ENCODE results near the gene KCTD13. TPM values are rescaled to one million over a fixed set of nuclear protein-coding genes. Genes with fewer than 3 reads are reported as not detected.

The KCTD13 gene
- total and polyA plus RNA-seq, 10 of the 15 experiments (the other 5 are each of a cell fraction or from before 2014, with no cell fraction given): 3.3 to 29.2 (median 12.5) TPM

DNA sequence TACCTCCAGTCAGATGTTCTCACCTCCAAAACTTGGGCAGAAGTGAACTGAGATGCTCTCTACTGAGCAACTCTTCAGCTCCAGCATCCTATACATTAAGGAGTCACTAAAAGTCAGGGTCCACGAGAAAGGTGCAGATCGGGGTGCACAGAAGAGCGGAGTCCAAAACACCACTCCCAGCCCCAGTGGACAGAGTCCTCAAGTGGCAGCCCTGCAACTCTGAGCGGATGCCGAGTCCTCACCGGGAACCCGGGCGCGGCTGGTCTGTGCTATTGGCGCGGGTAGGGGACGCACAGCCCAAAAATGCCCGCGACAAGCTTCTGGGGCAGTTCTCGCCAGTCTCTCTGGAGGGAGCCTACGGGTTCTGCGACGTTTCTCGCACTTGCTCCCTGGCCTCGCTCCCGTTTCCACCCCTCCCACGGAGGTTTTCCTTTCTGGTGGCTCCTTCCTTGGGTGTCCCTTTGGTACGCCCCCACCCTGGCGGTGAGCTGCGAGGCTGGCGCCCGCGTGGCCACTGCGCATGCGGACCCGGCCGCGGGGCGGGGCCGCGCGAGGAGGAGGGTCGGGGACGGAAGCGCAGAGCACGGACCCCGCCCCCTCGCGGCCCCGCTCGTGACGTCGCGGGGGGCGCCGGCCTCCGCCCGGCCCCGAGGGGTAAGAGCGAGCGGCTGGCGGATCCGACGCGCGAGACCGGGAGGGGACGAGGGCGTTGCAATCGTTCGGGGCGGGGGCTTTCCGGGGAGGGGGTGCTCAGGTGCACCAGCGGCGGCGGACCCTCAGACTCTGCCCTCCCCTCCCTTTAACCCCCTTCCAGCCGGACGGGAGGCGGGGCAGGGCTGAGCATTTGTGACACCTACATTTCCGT is 35.7 kb upstream of the KCTD13 start, which contains the start of gene TMEM219 (continued):
- TF ChIP-seq HDGF (IDR thresholded peaks at IDR 0.05) (0 out of 2 replicates have a peak, but pooled peaks have one; percentile 14), RFX5 (IDR thresholded peaks at IDR 0.05; ENCODE audit: low read depth, low read length) (no peak), RELA (IDR thresholded peaks at IDR 0.05; ENCODE audit: borderline replicate concordance, partially characterized antibody) (peak; percentile 10), RCOR1 (conservative IDR thresholded peaks at IDR 0.05; ENCODE audit: low read depth, low read length) (no peak), ZNF24 (IDR thresholded peaks at IDR 0.05) (no peak), SMC3 (IDR thresholded peaks at IDR 0.05; ENCODE audit: borderline replicate concordance, low read length) (no peak), KLF5 (IDR thresholded peaks at IDR 0.05; ENCODE audit: partially characterized antibody) (peak; percentile 98), CHD2 (IDR thresholded peaks at IDR 0.05; ENCODE audit: borderline replicate concordance, low read depth, low read length) (no peak), CREB1 (IDR thresholded peaks at IDR 0.05; ENCODE audit: low read depth) (peak; percentile 55), ZNF274 (IDR thresholded peaks at IDR 0.05; ENCODE audit: insufficient read depth, insufficient read length) (no peak), SMAD5 (IDR thresholded peaks at IDR 0.05; ENCODE audit: low read depth) (no peak; the same call in 1 of the 2 replicates), CREM (IDR thresholded peaks at IDR 0.05; ENCODE audit: low read depth) (peak; percentile 51; the same call in 1 of the 2 replicates), KAT2A (conservative IDR thresholded peaks at IDR 0.05; ENCODE audit: control insufficient read depth, low read depth, low read length) (no peak), BMI1 (IDR thresholded peaks at IDR 0.05; ENCODE audit: borderline replicate concordance) (no peak), CBFB (IDR thresholded peaks at IDR 0.05; ENCODE audit: low read depth) (no peak), IKZF2 (IDR thresholded peaks at IDR 0.05) (peak; percentile 23 to 29; a peak in 2 of 4 replicates), NBN (IDR thresholded peaks at IDR 0.05) (no peak)
- TF ChIP-seq, protein P1, sequence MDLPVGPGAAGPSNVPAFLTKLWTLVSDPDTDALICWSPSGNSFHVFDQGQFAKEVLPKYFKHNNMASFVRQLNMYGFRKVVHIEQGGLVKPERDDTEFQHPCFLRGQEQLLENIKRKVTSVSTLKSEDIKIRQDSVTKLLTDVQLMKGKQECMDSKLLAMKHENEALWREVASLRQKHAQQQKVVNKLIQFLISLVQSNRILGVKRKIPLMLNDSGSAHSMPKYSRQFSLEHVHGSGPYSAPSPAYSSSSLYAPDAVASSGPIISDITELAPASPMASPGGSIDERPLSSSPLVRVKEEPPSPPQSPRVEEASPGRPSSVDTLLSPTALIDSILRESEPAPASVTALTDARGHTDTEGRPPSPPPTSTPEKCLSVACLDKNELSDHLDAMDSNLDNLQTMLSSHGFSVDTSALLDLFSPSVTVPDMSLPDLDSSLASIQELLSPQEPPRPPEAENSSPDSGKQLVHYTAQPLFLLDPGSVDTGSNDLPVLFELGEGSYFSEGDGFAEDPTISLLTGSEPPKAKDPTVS (IDR thresholded peaks at IDR 0.05; ENCODE audit: low read depth, low read length): no peak
- TF ChIP-seq, protein P2, sequence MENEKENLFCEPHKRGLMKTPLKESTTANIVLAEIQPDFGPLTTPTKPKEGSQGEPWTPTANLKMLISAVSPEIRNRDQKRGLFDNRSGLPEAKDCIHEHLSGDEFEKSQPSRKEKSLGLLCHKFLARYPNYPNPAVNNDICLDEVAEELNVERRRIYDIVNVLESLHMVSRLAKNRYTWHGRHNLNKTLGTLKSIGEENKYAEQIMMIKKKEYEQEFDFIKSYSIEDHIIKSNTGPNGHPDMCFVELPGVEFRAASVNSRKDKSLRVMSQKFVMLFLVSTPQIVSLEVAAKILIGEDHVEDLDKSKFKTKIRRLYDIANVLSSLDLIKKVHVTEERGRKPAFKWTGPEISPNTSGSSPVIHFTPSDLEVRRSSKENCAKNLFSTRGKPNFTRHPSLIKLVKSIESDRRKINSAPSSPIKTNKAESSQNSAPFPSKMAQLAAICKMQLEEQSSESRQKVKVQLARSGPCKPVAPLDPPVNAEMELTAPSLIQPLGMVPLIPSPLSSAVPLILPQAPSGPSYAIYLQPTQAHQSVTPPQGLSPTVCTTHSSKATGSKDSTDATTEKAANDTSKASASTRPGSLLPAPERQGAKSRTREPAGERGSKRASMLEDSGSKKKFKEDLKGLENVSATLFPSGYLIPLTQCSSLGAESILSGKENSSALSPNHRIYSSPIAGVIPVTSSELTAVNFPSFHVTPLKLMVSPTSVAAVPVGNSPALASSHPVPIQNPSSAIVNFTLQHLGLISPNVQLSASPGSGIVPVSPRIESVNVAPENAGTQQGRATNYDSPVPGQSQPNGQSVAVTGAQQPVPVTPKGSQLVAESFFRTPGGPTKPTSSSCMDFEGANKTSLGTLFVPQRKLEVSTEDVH (IDR thresholded peaks at IDR 0.05; ENCODE audit: low read depth, partially characterized antibody): no peak
- TF ChIP-seq, protein P3, sequence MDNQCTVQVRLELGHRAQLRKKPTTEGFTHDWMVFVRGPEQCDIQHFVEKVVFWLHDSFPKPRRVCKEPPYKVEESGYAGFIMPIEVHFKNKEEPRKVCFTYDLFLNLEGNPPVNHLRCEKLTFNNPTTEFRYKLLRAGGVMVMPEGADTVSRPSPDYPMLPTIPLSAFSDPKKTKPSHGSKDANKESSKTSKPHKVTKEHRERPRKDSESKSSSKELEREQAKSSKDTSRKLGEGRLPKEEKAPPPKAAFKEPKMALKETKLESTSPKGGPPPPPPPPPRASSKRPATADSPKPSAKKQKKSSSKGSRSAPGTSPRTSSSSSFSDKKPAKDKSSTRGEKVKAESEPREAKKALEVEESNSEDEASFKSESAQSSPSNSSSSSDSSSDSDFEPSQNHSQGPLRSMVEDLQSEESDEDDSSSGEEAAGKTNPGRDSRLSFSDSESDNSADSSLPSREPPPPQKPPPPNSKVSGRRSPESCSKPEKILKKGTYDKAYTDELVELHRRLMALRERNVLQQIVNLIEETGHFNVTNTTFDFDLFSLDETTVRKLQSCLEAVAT (IDR thresholded peaks at IDR 0.05): peak; percentile 83
- TF ChIP-seq, protein P4, sequence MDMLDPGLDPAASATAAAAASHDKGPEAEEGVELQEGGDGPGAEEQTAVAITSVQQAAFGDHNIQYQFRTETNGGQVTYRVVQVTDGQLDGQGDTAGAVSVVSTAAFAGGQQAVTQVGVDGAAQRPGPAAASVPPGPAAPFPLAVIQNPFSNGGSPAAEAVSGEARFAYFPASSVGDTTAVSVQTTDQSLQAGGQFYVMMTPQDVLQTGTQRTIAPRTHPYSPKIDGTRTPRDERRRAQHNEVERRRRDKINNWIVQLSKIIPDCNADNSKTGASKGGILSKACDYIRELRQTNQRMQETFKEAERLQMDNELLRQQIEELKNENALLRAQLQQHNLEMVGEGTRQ (IDR thresholded peaks at IDR 0.05; ENCODE audit: borderline replicate concordance, low read depth, low read length): no peak
- TF ChIP-seq, protein P5, sequence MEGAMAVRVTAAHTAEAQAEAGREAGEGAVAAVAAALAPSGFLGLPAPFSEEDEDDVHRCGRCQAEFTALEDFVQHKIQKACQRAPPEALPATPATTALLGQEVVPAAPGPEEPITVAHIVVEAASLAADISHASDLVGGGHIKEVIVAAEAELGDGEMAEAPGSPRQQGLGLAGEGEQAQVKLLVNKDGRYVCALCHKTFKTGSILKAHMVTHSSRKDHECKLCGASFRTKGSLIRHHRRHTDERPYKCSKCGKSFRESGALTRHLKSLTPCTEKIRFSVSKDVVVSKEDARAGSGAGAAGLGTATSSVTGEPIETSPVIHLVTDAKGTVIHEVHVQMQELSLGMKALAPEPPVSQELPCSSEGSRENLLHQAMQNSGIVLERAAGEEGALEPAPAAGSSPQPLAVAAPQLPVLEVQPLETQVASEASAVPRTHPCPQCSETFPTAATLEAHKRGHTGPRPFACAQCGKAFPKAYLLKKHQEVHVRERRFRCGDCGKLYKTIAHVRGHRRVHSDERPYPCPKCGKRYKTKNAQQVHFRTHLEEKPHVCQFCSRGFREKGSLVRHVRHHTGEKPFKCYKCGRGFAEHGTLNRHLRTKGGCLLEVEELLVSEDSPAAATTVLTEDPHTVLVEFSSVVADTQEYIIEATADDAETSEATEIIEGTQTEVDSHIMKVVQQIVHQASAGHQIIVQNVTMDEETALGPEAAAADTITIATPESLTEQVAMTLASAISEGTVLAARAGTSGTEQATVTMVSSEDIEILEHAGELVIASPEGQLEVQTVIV (IDR thresholded peaks at IDR 0.05; ENCODE audit: borderline replicate concordance, partially characterized antibody): no peak

All from GM12878 (cell line).